HEK293 (cell line): ENCODE measurements around the gene LMF1.

Experiments
- FEZF1 ChIP-seq: fragments of 450-650 bp; formaldehyde crosslinking; IDR thresholded peaks from 2 replicates; pipeline ENCODE4 v1.5.1; 2016; ENCODE audit warnings: missing biosample characterization, missing genetic modification characterization
- MZF1 ChIP-seq: fragments of 450-650 bp; formaldehyde crosslinking; IDR thresholded peaks from 2 replicates; pipeline ENCODE4 v1.5.1; 2017; ENCODE audit warnings: missing biosample characterization, missing genetic modification characterization, borderline replicate concordance
- REPIN1 ChIP-seq: fragments of 450-650 bp; formaldehyde crosslinking; IDR thresholded peaks from 2 replicates; pipeline ENCODE4 v1.5.1; 2017; ENCODE audit warnings: missing biosample characterization, missing genetic modification characterization, low read depth
- ZNF121 ChIP-seq: fragments of 450-650 bp; formaldehyde crosslinking; IDR thresholded peaks from 2 replicates; pipeline ENCODE4 v1.5.1; 2016; ENCODE audit warnings: missing biosample characterization, missing genetic modification characterization
- ZNF24 ChIP-seq: fragments of 450-650 bp; formaldehyde crosslinking; IDR thresholded peaks from 2 replicates; pipeline ENCODE4 v1.5.1; 2016; ENCODE audit warnings: missing biosample characterization, missing genetic modification characterization
- TF ChIP-seq, protein P1 (sequence below): fragments of 450-650 bp; formaldehyde crosslinking; IDR thresholded peaks from 2 replicates; pipeline ENCODE4 v1.5.1; 2016; ENCODE audit warnings: missing biosample characterization, missing genetic modification characterization
- TF ChIP-seq, protein P2 (sequence below): fragments of 450-650 bp; formaldehyde crosslinking; IDR thresholded peaks from 2 replicates; pipeline ENCODE4 v1.5.1; 2016; ENCODE audit warnings: missing biosample characterization, missing genetic modification characterization

DNA sequence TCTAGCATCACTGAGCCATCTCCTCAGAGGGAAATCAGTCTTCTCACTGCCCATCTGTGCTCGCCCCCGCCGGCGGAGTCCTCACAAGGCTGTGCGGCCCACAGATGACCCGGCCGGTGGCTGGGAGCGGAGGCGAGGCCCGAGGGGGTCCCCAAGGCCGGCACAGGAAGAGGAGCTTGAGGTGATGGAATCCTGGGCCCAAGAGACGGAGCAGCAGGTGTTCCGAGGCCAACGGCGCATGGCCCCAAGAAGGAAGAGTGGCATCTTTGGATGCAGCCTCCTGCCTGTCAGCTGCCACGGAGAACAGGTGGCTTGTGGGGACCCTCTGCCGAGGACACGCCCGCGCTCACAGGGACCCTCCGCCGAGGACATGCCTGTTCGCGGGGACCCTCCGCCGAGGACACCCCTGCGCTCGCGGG, 97.5 kb downstream of the LMF1 start:
- TF ChIP-seq, protein P1, sequence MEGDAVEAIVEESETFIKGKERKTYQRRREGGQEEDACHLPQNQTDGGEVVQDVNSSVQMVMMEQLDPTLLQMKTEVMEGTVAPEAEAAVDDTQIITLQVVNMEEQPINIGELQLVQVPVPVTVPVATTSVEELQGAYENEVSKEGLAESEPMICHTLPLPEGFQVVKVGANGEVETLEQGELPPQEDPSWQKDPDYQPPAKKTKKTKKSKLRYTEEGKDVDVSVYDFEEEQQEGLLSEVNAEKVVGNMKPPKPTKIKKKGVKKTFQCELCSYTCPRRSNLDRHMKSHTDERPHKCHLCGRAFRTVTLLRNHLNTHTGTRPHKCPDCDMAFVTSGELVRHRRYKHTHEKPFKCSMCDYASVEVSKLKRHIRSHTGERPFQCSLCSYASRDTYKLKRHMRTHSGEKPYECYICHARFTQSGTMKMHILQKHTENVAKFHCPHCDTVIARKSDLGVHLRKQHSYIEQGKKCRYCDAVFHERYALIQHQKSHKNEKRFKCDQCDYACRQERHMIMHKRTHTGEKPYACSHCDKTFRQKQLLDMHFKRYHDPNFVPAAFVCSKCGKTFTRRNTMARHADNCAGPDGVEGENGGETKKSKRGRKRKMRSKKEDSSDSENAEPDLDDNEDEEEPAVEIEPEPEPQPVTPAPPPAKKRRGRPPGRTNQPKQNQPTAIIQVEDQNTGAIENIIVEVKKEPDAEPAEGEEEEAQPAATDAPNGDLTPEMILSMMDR (tag by site-specific recombination): no peak
- TF ChIP-seq, protein P2, sequence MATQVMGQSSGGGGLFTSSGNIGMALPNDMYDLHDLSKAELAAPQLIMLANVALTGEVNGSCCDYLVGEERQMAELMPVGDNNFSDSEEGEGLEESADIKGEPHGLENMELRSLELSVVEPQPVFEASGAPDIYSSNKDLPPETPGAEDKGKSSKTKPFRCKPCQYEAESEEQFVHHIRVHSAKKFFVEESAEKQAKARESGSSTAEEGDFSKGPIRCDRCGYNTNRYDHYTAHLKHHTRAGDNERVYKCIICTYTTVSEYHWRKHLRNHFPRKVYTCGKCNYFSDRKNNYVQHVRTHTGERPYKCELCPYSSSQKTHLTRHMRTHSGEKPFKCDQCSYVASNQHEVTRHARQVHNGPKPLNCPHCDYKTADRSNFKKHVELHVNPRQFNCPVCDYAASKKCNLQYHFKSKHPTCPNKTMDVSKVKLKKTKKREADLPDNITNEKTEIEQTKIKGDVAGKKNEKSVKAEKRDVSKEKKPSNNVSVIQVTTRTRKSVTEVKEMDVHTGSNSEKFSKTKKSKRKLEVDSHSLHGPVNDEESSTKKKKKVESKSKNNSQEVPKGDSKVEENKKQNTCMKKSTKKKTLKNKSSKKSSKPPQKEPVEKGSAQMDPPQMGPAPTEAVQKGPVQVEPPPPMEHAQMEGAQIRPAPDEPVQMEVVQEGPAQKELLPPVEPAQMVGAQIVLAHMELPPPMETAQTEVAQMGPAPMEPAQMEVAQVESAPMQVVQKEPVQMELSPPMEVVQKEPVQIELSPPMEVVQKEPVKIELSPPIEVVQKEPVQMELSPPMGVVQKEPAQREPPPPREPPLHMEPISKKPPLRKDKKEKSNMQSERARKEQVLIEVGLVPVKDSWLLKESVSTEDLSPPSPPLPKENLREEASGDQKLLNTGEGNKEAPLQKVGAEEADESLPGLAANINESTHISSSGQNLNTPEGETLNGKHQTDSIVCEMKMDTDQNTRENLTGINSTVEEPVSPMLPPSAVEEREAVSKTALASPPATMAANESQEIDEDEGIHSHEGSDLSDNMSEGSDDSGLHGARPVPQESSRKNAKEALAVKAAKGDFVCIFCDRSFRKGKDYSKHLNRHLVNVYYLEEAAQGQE (tag by site-specific recombination): no peak
- no peak for TF ChIP-seq ZNF24
- TF ChIP-seq MZF1 (tag by site-specific recombination): no peak
- TF ChIP-seq FEZF1 (tag by site-specific recombination): no peak
- no peak for TF ChIP-seq ZNF121
- no peak for TF ChIP-seq REPIN1 (tag by site-specific recombination)
